NCI-H1417 treated with DMSO at 0.1 percent for 48 hours (cell line): ENCODE results near the gene KCNK17.

Source experiments
- DNase-seq: peaks from one replicate; lab custom pipeline; 2025; lab: John Stamatoyannopoulos, UW

Gene KCNK17, protein sequence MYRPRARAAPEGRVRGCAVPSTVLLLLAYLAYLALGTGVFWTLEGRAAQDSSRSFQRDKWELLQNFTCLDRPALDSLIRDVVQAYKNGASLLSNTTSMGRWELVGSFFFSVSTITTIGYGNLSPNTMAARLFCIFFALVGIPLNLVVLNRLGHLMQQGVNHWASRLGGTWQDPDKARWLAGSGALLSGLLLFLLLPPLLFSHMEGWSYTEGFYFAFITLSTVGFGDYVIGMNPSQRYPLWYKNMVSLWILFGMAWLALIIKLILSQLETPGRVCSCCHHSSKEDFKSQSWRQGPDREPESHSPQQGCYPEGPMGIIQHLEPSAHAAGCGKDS

DNA sequence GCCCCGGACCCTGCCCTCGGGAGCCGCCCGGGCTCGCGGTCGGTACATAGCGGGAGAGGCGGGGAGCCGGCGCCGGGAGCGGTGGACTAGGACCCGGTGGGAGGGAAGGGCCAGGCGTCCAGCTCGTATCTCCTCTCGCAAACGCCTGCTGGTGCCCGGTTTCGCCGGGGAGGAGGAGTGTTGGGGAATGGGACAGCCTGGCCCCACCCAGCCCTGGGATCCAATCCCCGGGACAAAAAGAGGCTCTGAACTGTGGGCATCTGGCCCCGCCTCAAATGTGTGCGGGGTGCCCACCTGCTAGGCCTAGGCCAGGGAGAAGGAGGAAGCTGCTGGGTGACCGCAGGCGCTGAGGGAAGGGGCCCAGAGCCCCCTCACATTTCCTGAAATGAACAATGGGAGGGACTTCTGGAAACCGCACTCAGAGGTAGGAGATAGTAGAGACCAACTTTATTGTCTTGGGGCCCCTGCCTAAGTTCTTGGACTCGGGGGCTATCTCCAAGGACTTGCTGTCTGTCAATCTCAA lies at the start of gene KCNK17:
TSS of gene KCNK17 (minus strand) at position 147 of the 523 bp plus-strand sequence. CDS start at position 48, 99 bp downstream.
- no peak for DNase-seq

DNA sequence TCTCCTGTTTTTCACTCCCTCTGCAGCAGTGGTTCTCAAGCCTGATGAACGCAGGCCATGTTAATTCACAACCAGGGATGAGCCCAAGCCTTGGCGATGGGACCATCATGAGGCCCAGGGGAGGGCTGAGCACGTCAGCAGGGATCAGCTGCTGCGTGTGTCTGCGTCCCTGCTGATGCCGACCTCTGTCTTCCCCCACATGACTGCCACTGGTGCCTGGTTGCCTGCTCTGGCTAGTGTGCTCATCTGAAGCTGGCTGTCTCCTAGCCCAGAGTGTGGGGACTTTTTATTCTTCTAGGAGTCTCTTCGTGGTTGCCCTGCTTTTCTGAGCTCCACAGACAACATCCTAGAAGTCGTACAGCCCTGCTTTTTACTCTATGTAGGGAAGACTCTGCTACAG lies 49.1 kb upstream of the KCNK17 start:
- no peak for DNase-seq

DNA sequence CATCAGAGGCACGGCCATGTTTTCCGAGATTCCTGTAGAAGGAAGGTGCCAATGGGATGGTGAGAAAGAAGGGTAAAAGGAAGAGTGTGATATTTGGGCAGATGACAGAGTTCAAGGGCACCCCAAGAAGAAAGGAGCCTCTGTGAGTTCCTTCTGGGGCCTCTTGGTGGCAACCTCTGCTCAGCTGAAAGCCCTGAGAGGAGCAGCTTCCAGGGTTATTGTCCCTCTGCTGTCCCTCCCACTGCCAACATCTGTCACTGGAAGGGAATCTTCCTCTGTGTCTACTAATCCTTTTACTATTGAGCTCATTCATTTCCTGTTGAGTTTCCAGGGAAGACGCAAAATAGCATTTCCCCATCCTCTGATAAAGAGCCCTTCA lies 48.3 kb upstream of the KCNK17 start:
- no peak for DNase-seq

DNA sequence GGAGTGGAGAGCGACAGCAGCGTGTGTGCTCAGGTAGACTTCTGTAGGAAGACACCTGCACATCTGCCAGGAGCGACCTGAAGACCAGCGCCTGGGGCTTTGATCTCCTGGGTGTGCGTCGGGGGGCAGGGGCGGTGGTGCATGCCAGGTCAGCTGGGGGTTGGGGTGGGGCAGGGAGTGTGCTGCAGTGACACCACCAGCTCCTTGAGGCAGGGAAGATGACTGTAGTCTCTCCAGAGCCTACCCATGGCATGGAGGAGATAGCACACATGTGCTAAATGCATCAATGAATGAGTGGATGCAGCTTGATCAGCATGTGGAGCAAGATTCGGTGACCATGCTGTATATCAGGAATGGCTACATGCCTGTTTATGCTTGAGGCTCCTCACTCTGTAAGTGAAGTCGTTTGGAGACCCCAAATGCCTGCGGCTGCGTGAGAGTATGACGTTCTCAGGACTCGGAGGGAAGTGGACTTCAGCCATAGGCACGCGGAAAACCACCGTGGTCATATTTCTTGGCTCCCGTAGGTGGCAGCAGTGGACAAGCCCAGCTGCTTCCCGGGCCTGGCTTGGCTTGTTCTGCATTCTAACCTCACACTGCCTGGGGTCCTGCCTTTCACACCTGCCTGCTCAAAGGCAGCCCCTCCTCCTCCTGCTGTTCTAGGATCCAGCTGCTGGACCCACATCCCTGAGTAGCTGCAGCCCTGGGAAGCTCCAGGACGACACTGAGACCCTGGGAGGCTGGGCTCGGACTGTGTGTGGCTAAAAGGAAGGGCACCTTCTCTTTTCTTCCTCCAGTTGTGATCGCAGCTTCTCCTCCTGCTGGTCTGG lies 47.7 kb upstream of the KCNK17 start:
- peak; percentile 34 for DNase-seq

DNA sequence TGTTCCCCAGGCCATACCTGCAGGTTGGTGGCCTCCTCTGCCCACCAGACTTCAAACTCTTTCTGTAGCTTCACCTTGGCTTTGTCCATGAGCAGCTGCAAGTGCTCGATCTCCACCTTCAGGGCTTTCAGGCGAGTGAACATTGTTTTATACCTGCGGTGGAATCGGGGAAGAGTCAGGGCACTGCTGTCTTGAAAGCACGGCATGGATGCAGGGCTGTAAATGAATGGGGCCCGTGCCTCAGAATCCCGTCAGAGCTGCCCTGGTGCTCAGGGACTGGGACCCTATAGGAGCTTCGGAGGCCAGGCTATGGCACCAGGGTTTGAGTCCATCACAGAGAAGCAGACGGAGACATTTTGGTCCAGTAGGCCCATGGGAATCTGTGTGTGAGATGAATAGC lies 46.2 kb upstream of the KCNK17 start:
- DNase-seq, result no peak

DNA sequence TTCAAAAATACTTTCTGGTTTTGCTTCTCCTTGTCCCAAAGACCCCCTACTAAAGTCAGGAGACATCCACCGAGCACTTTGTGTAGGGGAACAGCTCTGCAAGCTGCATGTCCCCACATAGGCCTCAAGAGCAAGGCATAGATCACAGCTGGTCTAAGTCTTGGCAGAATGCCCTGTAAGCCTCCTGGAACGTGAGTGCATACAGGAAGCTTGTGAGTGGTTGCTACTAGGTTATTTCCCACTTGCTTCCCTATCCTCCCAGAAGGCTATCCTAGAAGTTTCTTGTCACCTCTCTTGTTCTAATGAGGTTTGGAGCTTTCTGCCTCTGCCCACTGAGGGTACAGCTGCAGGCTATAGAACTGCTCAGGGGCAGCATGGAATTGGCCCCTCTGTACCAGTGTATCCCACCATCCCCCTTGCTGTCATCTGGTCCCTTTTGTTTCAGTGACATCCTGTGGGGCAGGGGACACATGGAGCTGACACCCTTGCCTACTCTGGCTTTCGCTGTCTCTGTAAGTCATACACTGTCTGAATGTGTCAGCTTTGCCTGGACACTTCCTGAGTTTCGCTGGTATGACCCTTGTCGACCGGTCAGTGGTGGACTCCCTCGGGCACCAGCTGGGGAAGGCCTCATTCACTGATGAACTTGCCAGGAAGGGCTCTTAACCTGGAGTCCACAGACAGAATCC lies 43.9 kb upstream of the KCNK17 start:
- DNase-seq, result no peak

DNA sequence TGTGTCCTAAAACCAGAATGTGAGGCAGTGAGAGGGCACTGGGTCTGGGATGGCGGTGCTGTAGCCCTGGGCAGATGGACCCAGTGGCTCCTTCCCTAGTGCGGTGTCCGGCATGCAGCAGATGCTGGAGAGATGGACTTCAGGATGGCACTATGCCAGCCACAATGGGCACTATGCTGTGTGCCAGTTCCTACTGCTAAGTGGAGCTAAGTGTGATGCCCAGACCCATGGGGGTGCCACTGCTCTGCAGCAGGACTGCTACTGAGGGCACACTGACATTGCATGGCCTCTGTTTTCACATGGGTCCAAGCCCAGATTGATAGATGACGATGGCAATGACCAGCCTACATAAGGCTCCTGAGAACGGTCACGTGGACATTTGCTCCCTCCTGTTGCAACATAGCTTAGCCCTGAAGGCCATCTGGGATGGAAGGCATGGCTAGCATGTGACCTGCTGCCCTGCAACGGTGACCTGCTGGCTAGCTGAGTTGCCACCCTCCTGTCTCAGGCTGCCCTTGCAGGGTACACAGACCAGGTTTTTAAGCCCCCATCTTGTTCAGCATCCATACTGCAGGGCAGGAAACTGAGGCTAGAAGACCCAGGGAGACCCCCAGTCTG lies 39.6 kb upstream of the KCNK17 start:
- no peak for DNase-seq

DNA sequence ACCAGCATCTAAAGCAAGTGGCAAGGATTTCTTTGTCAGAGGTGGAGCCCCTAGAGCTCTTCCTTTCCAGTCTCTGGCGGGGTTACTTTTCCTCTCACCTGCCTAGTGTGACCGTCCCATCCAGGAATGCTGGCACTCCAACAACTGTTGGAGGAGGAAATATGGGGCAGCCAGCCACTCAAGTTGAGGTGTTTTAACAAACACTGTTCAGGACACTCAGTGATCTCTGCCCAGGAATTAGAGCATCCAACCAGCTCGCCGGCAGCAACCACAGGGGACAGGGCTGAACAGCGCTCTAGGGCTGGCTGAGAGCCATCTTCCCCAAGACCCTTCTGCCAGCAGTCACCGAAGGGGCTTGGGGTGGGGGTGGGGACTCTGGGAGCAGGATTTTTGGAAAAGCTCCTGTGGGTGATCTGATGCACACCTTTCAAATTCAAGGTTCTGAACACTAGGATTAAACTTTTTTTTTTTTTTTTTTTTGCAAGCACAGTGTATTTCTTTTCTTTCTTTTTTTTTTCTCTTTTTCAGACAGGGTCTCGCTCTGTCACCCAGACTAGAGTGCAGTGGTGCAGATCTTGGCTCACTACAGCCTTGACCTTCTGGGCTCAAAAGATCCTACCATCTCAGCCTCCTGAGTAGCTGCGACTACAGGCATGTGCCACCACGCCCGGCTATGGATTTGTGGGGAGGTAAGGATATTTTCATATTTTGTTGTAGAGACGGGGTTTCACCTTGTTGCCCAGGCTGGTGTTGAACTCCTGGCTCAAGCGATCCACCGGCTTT lies 36.7 kb upstream of the KCNK17 start:
- no peak for DNase-seq

DNA sequence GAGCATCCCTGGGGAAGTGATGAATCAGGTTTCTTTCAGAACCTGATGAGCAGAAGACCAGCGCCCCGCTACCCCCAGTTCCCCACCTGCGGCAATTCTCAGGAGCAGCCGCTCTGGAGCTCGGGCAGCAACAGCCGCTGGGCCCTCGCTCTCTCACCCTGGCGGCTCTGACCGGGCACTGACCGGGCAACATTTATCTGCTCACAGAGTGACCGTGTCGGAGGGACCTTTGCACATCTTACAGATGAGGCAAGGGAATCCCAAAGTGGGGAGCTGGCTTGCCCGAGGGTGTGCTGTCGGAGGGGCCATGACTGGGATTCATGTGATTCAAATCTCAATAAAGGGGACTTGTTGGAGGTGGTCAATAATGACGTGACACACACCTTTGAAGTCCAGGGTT lies 34.5 kb upstream of the KCNK17 start:
- DNase-seq, result no peak

DNA sequence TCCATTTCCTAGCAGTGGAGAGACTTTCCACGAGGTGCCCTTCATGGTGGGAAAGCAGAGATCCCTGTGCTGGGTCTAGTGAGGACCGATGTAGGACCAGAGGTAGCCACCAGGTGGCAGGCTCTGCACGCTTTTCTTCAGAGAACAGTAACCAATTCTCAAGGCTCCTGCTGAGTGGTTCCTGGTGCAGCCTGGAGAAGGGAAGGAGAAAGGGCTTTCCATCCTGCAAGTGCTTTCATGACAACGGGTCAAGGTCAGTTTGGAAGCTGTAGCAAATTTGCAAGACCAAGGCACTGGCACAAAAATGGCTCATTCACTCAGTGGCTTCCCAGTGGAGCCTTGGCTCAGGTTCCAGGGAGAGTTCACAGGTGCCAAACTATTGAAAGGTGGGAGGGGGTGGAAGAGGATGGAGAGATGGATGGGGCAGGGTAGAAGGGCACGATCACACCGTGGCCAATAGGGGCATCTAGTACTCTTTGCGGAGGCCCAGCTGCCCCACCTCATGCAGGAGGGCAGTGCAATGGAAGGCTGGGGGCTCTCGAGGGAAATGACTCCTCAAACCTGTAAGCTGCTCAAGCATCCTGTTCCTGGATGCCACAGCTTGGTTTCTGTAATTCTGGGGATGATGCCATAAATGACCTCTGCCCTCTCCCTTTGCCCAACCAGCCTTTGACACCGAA lies 33.8 kb upstream of the KCNK17 start:
- DNase-seq, result no peak

DNA sequence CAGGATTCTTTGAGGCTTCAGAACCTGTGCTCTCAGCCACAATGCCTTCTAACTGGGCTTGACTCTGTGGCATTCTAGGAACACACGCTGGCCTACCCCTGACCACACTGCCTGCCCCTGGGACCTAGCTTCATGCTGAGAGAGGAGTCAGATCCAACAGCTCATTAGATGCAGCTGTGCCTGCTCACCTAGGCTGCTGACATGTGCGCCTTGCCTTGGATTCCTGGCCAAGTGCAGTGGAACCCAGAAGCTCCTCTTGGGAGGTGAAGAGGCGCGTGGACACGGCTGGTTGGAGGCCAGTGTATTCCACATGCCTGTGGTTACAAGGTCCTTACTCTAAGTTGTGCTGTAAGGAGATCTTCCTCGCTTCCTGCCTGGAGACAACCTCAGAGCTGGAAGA lies 33.0 kb upstream of the KCNK17 start:
- DNase-seq, result no peak

DNA sequence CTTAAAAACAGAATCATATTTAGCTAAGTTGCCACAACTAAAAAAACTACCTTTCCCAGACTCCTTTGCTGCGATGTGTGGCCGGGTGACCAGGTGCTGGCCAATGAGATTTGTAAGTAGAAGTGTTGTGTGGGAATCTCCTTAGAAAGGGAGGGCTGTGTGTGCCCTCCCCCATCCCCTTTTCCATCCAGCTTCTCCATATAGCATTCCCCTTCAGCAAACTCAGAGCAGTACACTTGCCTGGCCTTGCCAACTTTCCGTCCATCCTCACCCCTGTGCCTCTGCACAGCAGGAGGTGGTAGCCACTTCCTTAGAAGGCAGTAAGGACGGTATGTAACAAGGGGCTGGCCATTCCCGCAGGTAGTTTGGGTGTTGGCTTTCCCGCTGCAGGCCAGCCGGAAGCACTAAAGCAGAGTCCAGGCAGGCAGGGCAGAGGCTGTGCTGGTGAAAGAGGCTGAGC lies 30.6 kb upstream of the KCNK17 start:
- DNase-seq, result no peak

DNA sequence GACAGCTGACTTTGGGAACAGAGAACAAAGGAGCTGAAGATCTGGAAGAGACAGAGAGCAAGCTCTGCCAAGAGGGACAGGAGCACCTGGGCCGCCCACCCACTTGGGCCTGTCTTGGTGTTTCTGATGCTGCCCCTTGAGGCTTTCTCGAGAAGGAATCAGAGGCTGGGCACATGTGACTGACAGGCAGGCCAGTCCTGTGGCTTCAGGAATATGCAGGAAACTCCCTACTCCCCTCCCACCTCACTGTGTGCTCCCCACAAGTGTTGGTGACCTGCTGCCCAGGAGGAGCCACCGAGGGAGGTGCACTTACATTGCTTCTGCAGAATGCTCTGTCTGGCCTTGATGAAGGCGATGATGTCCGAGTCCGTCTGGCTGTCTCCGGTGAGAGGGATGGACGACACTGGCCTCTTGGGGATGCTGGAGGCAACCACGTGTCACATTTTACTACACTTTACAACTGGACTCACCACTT lies 29.2 kb upstream of the KCNK17 start:
- DNase-seq, result no peak

DNA sequence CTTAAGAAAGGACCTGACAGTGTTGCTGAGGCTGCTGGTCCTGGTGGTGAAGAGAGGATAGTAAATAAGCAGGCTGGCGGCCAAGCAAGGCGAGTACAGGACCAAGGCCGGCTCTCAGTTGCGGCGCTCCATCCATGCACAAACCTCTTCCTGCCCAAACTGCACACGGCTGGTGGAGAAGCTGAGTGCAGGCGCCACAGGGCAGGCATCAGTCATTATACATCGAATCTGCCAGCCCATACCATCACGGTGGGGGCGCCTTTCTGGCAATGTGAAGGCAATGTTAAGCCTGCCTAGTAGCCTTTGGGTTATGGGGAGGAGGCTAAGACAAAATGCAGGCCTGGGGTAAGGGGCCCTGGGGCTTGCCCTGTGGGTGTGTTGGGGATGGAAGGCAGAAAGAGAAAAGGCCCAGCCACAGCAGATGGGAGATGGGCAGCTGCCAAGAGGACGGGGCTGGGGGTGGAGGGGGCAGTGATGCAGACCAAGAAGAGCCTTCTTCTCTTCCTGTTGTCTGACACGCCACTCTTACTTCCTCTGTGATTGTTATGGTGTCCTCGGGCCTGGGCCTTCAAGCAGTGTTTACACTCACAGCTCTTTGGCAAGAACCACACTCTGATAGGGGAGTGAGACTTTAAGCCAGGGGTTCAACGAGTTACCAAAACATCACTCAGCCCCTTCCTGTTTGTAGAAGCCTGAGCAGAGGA lies 28.6 kb upstream of the KCNK17 start:
- DNase-seq, result no peak

DNA sequence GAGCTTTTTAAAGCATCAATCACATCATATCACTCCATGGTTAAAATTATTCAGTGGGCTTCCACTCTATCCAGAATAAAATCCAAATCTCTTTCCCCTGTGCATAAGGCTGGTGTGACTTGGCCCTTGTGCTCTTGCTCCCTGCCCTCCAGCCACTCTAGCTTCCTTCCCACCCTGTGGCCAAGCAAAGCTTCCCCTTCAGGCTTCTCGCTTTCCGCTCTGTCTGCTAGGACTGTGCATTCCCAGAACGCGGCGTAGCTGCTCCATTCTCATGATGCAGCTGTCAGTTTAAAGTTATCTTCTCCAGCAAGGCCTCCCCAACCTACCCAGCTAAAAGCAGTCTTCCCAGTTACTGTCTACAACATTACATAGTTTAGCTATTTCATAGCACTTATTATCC lies 27.7 kb upstream of the KCNK17 start:
- no peak for DNase-seq

DNA sequence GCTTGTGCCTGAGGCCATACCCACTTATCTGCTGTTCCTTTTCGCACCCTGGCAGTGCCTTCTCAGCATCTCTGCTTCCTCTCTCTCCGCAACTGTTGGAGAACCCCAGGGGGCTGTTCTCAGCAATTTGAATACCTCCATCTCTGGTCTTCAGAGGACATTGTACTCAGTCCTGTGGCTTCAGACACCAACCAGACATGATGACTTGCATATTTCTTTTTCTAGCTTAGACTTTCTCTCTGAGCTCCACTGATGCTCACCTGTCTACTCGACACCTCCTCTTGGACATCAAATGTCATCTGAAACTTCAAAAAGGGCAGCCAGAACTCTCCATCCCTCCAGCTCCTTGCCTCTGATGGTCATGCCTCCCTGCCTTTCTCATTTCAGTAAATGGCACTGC lies 27.1 kb upstream of the KCNK17 start:
- DNase-seq, result no peak

DNA sequence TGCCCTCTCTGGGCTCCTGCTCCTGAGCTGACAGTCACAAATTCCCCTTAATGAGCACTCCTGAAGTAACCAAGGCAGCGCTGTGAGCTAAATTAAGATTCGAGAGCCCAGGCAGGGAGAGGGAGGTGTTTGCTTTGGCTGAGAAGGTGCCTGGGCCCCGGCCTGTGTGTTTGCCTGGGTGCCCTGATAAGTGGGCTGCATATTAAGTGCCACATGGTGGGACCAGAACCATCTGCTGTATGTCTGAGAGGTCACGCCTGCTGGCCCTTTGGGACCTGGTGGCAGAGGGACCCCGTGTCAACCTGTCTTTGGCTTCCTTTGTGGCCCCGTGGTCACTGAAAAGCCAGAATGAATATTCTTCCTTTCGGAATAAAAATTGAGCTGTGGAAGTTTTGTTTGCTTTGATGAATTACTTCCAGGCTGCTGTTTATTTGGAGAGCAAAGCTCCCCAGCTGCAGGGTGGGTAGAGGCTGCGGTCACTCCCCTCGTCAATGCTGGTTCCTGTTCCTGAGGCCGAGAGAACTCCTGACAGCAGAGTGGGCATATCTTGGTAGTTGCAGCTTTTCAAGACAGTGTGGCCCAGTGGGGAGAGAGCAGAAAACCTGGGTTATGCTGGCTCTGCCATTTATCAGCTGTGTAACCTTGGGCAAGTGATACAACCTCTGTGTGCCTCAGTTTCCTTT lies 25.8 kb upstream of the KCNK17 start:
- DNase-seq, result no peak

DNA sequence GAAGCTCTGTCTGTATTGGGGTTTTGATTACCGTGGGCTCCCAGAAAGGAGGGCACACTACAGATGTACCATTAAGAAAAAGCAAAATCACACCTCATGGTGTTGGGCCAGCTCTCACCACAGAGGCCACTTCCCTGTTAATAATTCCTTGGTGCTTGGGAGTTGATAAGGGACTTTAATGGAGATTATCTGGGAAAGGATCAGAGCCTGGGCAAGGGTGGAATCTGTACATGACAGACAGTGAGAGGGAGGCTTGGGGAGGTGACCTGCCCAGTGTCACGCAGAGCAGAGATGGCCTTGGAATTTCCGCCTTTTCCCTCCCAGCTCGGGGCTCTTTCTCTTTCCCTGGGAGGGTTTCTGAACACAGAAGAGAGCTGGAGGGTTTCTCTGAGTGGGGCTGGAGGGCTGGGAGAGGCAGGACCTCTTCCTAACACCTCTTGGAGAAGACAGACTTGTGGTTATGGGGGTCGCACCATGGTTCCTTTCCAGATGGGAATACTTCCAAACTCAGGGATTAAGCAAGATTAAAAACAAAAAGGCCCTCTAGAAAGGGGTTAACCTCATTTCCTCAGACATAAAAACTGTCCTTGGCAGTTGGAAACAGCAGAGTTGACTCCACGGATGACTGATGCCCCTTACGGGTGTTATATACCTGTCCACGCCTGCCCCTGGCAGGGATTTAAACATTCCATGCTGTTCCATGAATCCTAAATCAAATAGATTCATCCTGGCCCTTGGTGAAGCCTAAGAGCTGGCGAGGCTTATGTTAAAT lies 25.1 kb upstream of the KCNK17 start:
- DNase-seq, result no peak

DNA sequence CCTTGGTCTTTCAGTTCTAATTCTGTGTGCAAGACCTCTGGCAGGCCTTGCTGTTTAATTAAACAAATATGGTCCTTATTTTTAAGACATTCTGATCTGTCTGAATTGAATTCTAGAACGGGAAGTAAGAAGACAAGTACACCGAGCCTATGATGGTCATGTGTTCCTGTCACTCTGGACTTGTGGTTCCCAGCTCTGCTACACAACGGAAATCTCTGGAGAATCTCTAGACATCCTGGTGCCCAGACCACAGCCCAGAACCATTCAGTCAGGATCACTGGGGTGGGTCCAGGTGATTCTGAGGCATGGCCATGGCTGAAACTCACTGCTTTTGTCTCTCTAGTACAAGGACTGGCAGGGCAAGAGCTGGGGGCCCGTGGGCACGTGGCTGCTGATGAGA lies 24.2 kb upstream of the KCNK17 start:
- DNase-seq, result no peak
